ENCODE results near the gene RASD1.
A peak's percentile ranks its signal among the peaks of the same experiment; 100 is the strongest.

The RASD1 gene

DNA sequence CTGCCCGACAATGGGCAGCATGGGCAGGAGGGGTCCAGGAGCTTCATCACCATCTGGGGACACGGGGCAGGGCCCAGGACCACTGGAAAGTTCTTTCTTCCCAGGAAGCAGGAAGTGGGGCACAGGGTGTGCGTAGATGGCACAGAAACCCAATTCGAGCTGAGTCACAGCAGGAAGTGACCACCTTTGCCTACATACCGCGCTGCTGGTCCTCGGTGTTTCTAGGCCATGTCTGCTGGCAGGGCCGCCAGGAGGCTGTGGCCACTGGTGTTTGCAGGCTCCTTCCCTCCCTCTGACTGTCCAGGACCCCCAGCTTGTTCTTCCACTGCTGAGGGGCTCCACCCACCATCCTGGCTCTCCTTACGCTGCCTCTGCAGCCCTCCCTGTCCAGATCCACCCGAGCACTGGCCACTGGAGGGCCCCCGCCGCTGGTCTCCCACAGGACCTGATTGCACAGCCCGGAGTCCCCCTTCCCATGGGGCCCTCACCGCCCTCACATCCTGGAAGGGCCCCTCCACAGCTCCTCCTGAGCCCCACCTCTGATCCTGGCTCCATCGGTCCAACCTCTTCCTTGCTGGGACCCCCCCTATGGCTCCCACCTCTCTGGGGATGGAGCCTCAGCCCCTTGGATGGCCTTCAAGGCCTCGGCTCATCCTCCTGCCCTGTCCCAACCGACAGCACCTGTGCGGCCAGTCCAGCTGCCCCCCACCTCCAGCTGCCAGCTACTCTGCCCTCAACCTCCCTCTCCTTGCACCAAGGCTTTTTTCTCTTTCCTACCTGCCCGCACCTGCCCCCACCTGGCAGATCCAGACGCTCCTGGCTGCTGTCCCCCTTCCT is 14.5 kb upstream of the RASD1 start:
- DNase-seq = no peak
- TF ChIP-seq GATA1 (IDR thresholded peaks at IDR 0.05; ENCODE audit: low read depth, low read length) = no peak
- no peak for TF ChIP-seq POLR2A (IDR thresholded peaks at IDR 0.05; ENCODE audit: low read length)

DNA sequence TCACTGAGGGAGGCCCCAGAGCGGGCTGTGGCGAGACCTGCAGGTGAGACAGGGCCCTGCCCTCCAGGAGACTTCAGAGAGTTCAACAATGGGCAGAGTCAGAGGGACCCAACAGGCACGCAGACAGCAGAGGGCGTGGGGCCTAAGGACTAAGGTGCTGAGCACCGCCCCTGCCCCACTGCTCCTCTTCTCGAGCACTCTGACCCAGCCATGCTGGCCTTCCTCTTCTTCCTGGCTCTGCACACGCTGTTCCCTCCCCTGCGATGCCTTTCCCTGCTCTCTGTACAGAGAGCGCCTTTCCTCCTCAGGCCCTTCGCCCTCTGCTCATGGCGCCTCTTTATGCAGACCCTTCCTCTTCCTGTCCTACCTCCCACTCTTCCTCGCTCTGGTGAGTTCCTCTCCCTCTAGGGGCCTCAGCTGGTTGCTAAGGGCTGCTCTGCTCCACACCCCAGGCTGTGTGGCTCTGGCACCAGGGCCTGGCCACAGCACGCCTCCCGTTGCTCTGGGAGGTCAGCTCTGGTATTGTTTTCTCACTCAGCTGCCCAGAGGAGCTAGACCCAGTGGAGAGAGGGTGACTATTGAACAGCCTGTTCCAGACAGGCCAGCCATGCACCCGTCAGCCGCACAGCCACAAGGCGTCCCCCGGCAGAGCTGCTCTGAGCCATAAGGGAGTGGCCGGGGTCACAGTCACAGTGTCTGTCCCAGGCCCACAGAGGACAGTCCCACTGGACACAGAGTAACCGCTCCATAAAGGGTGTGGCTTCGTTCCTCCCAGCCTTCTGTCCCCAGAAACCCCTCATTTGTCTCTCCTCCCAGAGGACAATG is 13.6 kb upstream of the RASD1 start:
- peak; percentile 36 to 39 for DNase-seq
- no peak for TF ChIP-seq GATA1 (IDR thresholded peaks at IDR 0.05; ENCODE audit: low read depth, low read length)

DNA sequence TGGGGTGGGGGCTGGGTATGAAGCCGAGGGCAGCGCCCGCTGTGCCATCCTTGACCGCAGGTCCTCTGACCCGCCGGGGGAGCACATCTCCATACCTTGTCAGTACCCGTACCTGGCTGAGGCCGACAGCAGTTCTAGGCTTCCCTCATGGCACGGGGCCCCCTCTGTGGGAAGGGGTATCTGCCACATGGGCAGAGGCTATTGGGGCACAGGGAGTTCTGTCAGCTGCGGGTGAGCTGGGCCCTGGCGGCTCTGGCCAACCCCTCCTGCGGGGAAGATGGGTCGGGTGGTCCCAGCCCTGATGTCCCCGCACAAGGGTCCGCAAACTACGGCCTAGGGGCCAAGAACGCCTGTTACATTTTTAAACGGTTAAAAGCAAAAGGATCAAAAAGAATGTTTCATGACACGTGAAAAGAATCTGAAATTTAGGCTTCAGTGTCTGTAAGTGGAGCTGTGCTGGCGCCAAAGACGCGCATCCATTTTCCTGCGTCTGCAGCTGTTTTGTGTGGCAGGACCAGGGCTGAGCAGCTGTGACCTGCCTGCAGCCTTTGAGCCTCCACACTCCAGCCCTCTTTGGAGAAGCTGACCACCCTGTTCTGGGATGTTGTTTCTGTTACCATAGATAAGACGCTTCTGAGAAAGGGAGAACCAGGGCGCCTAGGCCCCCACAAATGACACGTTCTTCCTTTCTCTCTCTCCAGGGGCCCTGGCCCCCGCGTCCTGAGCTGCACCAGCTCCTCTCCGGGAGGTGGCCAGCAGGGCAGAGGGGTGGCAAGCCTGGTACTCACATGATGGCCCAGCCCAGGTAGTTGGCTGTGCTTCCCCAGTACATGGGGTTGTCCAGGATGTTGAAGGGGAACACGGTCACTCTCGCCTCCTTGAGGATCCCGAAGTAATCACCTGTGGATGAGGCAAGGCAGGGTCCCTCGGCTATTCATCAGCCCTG is 12.7 kb upstream of the RASD1 start:
- no peak for TF ChIP-seq GATA1 (IDR thresholded peaks at IDR 0.05; ENCODE audit: low read depth, low read length)
- no peak for TF ChIP-seq POLR2A (IDR thresholded peaks at IDR 0.05; ENCODE audit: low read length)

DNA sequence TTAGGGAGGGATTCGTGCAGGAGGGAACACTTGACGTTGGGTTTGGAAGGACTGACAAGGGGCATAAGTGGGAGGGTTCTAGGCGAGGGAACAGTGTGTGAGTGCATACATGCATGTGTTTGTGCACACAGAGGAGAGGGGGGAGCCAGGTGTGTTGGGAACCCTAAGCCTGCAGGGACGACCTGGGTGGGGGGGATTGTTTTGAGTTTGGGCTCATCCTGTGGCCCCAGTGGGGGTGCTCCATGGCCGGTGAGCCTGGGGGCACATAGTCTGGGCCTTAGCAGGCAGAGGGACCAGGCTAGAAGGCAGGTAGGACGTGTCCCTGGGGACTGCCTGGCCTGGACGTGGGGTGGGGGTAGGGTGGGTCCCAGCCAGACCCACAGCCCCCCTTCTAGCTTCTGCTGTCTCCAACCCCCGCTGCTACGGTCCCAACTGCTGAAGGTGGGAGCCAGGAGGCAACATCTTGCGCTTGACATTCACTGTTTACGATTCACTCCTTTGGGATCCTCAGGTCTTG is 11.9 kb upstream of the RASD1 start:
- DNase-seq = no peak
- TF ChIP-seq POLR2A (IDR thresholded peaks at IDR 0.05; ENCODE audit: low read length) (no peak), GATA1 (IDR thresholded peaks at IDR 0.05; ENCODE audit: low read depth, low read length) (no peak)

More for the DNA sequence above, 12.7 kb upstream of the RASD1 start:
- peak; percentile 61 to 79 for DNase-seq

DNA sequence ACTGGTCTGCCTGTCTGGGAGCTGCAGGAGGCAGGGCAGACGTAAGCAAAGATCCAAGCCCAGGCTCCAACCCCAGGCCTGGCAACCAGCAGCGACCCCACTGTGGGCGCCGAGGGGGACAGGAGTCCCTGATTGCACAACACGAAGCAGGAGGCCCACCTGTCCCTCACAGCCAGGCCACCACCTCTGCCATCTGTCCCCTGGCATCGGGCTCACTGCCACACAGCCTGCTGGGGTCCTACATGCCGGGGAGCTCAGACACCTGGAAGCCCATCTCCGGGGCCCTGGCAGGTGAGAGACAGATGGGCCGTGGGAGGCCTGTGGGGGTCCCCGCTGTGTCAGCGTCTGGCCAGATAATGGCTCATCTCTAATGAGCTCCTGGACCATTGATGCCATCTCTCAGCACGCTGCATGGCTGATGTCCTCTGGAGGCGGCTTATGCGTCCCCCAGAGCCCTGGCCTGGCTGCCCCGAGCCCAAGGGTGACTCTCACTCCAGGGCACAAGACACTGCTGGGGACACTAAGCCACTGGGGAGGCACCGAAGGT is 11.3 kb upstream of the RASD1 start:
- no peak for DNase-seq
- TF ChIP-seq POLR2A (IDR thresholded peaks at IDR 0.05; ENCODE audit: low read length) = no peak
- no peak for TF ChIP-seq GATA1 (IDR thresholded peaks at IDR 0.05; ENCODE audit: low read depth, low read length)

DNA sequence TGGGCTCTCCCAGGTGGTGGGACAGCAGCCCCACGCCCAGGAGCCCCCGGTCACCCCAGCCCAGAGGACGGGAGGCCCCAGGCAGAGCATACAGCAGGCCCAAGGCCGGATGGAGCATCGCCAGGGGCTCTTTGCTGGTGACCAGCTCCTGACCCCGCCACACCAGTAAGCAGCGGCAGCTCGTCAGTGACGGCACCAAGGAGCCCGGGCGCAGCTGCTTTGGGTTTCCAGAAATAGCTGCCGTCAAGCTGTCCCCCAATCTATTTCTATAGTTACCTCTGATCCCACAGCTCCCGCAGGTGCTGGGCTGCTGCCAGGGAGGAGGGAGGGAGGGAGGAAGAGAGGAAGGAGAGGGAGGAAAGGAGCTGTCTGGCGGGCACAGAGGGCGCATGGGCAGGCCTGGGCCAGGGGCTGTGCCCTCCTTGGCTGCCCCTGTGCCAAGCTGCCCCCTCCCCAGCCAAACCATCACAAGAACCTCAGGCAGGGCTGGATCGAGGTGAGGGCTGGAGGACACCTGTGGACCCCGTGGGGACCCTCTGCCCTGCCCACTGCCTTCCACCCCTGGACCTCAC is 10.8 kb upstream of the RASD1 start:
- DNase-seq = no peak
- no peak for TF ChIP-seq POLR2A (IDR thresholded peaks at IDR 0.05; ENCODE audit: low read length)
- no peak for TF ChIP-seq GATA1 (IDR thresholded peaks at IDR 0.05; ENCODE audit: low read depth, low read length)

DNA sequence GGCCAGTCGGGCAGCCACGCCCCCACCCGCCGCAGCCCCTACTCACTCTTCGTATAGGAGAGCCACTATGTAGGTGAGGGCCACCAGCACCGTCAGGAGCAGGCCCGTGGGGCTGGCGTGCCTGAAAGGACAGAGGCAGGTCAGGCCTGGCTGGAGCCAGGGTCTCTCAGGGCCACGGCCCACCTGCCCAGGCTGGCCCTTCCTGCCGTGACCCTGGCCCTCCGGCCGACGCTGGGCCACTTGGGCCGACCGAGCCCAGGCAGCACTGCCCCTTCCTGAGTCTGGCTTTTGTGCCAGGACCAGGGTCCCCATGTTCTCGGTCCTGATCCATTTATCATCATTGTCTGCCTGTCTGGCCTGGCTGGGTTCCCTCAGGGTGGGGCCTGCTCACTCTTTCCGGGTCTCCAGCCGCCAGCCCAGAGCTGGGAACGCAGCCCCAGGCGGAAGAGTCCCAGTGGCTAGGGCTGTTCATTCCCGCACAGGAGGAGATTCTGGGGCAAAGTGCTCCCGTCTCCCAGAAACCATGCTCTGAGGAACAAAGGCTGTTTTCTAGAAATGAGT is 10.1 kb upstream of the RASD1 start:
- no peak for DNase-seq
- no peak for TF ChIP-seq POLR2A (IDR thresholded peaks at IDR 0.05; ENCODE audit: low read length)
- TF ChIP-seq GATA1 (IDR thresholded peaks at IDR 0.05; ENCODE audit: low read depth, low read length) = no peak

DNA sequence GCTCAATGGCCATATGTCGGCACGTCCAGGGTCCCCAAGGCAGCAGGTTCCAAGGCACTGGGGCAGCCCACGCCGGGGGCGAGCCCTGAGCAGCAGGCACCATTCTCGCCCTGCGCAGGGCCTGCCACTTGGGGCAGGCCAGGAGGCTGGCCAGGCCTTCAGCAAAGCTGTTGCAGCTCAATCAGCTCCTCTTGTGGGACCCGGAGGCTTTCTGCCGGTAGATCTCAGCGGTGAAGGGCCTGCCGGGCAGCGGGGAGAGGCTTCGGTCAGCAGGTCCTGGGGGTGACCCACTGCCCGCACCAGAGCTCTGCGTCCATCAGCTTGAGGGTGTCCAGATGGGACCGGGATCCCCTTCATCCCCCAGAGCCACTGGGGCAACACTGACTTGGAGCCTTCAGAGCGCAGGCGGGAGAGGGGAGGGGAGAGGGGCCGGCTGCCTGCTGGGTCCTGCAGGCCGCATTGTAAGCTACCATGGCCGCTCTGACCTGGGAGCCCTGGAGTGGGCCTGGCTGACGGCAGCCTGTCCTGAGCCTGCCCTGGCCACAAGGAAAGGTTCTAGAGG is 9.5 kb upstream of the RASD1 start:
- no peak for DNase-seq
- TF ChIP-seq GATA1 (IDR thresholded peaks at IDR 0.05; ENCODE audit: low read depth, low read length) (no peak), POLR2A (IDR thresholded peaks at IDR 0.05; ENCODE audit: low read length) (no peak)

DNA sequence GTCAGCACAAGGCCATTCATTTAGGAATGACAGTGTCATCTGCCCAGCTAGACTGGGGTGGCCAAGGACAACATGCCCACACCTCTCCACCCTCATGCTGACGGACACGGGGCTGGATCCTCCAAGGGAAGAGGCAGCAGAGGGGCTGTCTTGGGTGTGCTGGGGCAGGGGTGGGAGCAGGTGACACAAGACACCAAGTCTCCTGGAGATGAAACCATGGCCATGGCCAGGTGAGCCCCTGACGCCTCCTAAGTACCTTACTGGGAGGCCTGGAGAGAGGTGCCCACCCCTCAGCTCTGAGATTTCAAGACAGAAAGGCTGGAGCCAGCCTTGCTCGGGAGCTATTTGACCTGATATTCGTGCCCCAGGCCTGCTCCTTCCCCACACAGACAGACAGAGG is 9.0 kb upstream of the RASD1 start:
- TF ChIP-seq GATA1 (IDR thresholded peaks at IDR 0.05; ENCODE audit: low read depth, low read length) (no peak), POLR2A (IDR thresholded peaks at IDR 0.05; ENCODE audit: low read length) (no peak)
- no peak for DNase-seq

DNA sequence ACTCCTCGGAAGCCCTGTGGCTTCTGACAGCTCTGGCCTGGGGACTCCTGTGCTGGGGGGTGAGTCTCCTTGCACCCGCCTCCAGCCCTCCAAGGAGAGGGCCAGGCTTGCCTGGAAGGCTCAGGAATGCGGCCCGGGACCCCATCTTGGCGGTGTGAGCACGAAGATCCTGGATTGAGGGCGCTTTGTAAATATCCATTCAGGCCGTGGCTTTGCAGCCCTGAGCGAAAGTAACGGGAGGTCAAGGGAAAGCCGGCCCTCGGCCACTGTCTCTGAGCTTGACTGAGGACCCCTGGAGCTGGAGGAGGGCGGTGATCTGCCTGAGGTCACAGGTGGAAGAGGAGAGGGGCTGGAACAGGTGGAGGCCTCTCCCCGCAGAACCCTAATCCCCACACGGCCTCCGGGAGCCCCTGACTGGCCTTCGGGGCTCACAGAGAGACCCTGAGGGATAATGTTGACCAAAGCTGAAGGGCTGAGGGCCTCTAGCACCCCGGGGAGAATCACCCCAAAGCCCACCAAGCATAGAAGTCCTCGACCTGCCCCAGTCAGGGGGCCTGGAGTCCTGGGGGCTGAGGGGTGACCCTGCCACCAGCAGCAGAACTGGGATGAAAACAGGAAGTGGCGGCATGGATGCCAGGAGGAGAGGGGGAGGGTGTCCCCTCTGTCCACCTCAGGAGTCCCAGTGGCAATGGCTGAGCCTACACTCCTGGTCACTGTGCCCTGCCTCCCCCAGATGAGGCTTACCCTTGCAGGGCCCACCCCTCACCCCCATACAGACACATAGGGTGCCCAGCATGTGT is 8.3 kb upstream of the RASD1 start:
- TF ChIP-seq GATA1 (IDR thresholded peaks at IDR 0.05; ENCODE audit: low read depth, low read length) = no peak
- TF ChIP-seq POLR2A (IDR thresholded peaks at IDR 0.05; ENCODE audit: low read length) = no peak
- no peak for DNase-seq

DNA sequence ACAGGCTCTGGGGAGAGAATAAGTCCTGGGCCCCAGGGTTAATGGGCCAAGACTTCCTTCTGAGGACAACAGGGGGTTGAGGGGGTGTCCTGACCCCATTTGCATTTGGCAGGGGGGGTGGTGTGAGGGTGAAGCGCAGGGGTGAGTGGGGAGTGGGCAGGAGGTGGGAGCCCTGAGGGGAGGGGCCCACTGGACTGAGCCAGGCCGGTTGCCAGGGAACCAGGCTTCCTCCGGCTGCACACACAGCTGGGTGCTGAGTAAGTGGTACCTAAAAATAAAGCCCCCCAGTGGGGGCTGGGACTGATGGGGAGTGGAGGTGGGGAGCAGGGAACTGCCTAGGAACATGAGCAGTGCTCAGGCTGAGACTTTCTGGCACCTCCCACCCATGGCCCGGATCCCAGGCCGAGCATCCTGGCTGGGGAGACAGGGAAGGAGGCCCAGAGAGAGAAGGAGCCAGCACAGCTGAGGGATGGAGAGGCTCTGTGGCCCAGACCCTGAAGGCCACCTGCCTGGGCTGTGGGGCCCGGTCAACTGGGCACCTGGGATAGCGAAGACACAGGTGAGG is 7.5 kb upstream of the RASD1 start:
- TF ChIP-seq POLR2A (IDR thresholded peaks at IDR 0.05; ENCODE audit: low read length) (no peak), GATA1 (IDR thresholded peaks at IDR 0.05; ENCODE audit: low read depth, low read length) (no peak)
- DNase-seq = no peak

All from erythroblast (primary cell).